ENCODE measurements around the gene INKA1. TPM values are rescaled to one million over a fixed set of nuclear protein-coding genes. Genes with fewer than 3 reads are reported as not detected.

Gene INKA1
- total RNA-seq, 2 experiments from 2014 or later: 7.9 to 12.8 TPM

DNA sequence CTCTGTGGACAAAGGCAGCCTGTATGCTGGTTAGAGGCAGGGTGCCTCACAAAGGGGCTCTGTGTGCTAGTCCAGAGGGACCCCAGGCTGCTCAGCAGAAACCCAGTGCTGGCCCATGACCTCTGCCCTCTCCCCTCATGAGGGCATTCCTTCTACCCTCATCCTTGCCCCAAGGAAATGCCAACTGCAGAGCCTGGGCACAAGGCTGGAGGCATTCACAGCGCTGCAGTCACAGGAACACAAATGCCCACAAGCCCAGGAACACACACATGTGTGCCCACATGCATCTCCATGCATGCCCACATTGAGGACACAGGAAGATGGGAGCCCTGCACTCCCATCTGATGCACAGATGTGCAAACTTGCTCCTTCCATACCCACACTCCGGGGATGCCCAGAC lies 3.8 kb downstream of the INKA1 start:
- no peak for DNase-seq (ENCODE audit: low spot score)
- Histone ChIP-seq H3K9me2 (ENCODE audit: insufficient read depth, low read length) (no peaks in the 10 kb centered on the region), H3K4me1 (ENCODE audit: insufficient read depth, low read length, poor library complexity, severe bottlenecking) (peaks cover 59% of the 10 kb centered on the region), H3K79me2 (ENCODE audit: insufficient read depth, low read depth, low read length) (no peaks in the 10 kb centered on the region; the same call in 1 of the 2 replicates), H3K9me3 (ENCODE audit: low read length) (no peaks in the 10 kb centered on the region), H2AFZ (ENCODE audit: low read length) (no peak overlapping the region; the same call in 1 of the 2 replicates), H3K27ac (ENCODE audit: low read depth, low read length, poor library complexity, severe bottlenecking) (peak overlapping the region; percentile 96), H3K36me3 (ENCODE audit: insufficient read depth, low read length) (no peaks in the 10 kb centered on the region), H4K20me1 (ENCODE audit: insufficient read depth, low read length) (no peaks in the 10 kb centered on the region), H3K4me2 (ENCODE audit: low read length) (peak overlapping the region; percentile 96), H3K4me3 (ENCODE audit: low read depth, low read length, poor library complexity, severe bottlenecking) (peak overlapping the region; percentile 82)
- TF ChIP-seq CTCF (conservative IDR thresholded peaks at IDR 0.05; ENCODE audit: low read length): no peak
- TF ChIP-seq EZH2phosphoT487 (IDR thresholded peaks at IDR 0.05; ENCODE audit: borderline replicate concordance, low read depth, low read length): no peak
- intact Hi-C loops (cut with micrococcal nuclease; ENCODE audit: unreplicated experiment): loop anchor here (10.0 kb wide), 1 partner anchor 418 kb away; no protein-coding TSS in a partner anchor
- CTCF ChIA-PET (ENCODE audit: unreplicated experiment): interaction anchor here (0.5 to 4.5 kb wide), 3 partner anchors 19 to 59 kb away, joined by 3 to 29 read pairs (median 5); no protein-coding TSS in a partner anchor
- POLR2A ChIA-PET: interaction anchor here (1.3 to 2.1 kb wide), 2 partner anchors 19 to 95 kb away, joined by 3 to 7 read pairs; no protein-coding TSS in a partner anchor
- BruUV-seq (replicated peaks): no TSS peak

GRCh38 chr3:49807431-49808114 lies 4.5 kb downstream of the INKA1 start:
- no peak for TF ChIP-seq EZH2phosphoT487 (IDR thresholded peaks at IDR 0.05; ENCODE audit: borderline replicate concordance, low read depth, low read length)
- TF ChIP-seq CTCF (conservative IDR thresholded peaks at IDR 0.05; ENCODE audit: low read length): no peak
- Histone ChIP-seq H3K9me3 (ENCODE audit: low read length) (no peaks in the 10 kb centered on the region), H3K9me2 (ENCODE audit: insufficient read depth, low read length) (no peaks in the 10 kb centered on the region), H3K4me3 (ENCODE audit: low read depth, low read length, poor library complexity, severe bottlenecking) (peak overlapping the region; percentile 82), H3K4me1 (ENCODE audit: insufficient read depth, low read length, poor library complexity, severe bottlenecking) (peaks cover 56% of the 10 kb centered on the region), H3K27ac (ENCODE audit: low read depth, low read length, poor library complexity, severe bottlenecking) (peak overlapping the region; percentile 96), H2AFZ (ENCODE audit: low read length) (no peak overlapping the region; the same call in 1 of the 2 replicates), H3K36me3 (ENCODE audit: insufficient read depth, low read length) (no peaks in the 10 kb centered on the region), H4K20me1 (ENCODE audit: insufficient read depth, low read length) (no peaks in the 10 kb centered on the region), H3K79me2 (ENCODE audit: insufficient read depth, low read depth, low read length) (no peaks in the 10 kb centered on the region; the same call in 1 of the 2 replicates), H3K4me2 (ENCODE audit: low read length) (peak overlapping the region; percentile 96)
- ChIA-PET POLR2A (interaction anchor here (0.5 to 1.3 kb wide), 2 partner anchors 17 to 20 kb away, joined by 3 read pairs; no protein-coding TSS in a partner anchor), CTCF (ENCODE audit: unreplicated experiment) (interaction anchor here (0.7 kb wide), 1 partner anchor 318 kb away, joined by 3 read pairs; no protein-coding TSS in a partner anchor)
- no TSS peak for BruUV-seq (replicated peaks)
- peak; percentile 66 for DNase-seq (ENCODE audit: low spot score)
- intact Hi-C loops (cut with micrococcal nuclease; ENCODE audit: unreplicated experiment): loop anchor here (10.0 kb wide), 1 partner anchor 417 kb away; no protein-coding TSS in a partner anchor
